ENCODE data around the gene VEPH1.

The VEPH1 gene

GRCh38 chr3:157318639-157319288 is 184.5 kb downstream of the VEPH1 start:
- H3K4me1 Mint-ChIP-seq: peaks cover 25% of the 10 kb centered on the region
- TF ChIP-seq CTCF (IDR thresholded peaks at IDR 0.05; ENCODE audit: unreplicated experiment in 3 of 3): no peak
- no peaks in the 10 kb centered on the region for H3K36me3 Mint-ChIP-seq (ENCODE audit: low read depth)
- no peak overlapping the region for H3K4me3 Mint-ChIP-seq
- peak overlapping the region; percentile 17 to 82 (median 30) for H3K27ac Mint-ChIP-seq
- no peaks in the 10 kb centered on the region for H3K27me3 Mint-ChIP-seq (ENCODE audit: low read depth)
- H3K9me3 Mint-ChIP-seq: no peaks in the 10 kb centered on the region

GRCh38 chr3:157317895-157318294 is 185.3 kb downstream of the VEPH1 start:
- Mint-ChIP-seq H3K36me3 (ENCODE audit: low read depth) (no peaks in the 10 kb centered on the region), H3K4me3 (no peak overlapping the region), H3K4me1 (peaks cover 25% of the 10 kb centered on the region), H3K27ac (peak overlapping the region in 1 of 3 experiments; percentile 82), H3K9me3 (no peaks in the 10 kb centered on the region), H3K27me3 (ENCODE audit: low read depth) (no peaks in the 10 kb centered on the region)
- TF ChIP-seq CTCF (IDR thresholded peaks at IDR 0.05; ENCODE audit: unreplicated experiment in 3 of 3): no peak

DNA sequence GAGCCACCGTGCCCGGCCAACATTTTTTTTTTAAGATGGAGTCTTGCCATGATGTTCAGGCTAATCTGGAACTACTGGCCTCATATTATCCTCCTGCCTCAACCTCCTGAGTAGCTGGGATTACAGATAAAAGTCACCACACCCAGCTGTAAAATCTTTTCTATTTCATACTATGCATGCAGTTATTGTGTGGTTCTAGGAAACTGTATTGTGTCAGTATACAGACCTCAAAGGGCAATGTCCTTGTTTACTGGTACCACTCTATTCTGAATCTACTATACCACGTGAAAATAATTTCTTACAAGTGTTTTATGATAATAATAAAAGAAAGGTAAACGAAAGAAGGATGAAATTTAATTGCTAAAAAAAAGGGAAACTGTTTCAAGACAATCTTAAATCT is 190.0 kb downstream of the VEPH1 start:
- H3K27ac Mint-ChIP-seq: no peak overlapping the region
- no peak for TF ChIP-seq CTCF (IDR thresholded peaks at IDR 0.05; ENCODE audit: unreplicated experiment in 3 of 3)
- H3K4me3 Mint-ChIP-seq: no peak overlapping the region
- no peaks in the 10 kb centered on the region for H3K4me1 Mint-ChIP-seq
- H3K27me3 Mint-ChIP-seq (ENCODE audit: low read depth): no peaks in the 10 kb centered on the region
- H3K9me3 Mint-ChIP-seq: no peaks in the 10 kb centered on the region
- no peaks in the 10 kb centered on the region for H3K36me3 Mint-ChIP-seq (ENCODE audit: low read depth)

- Mint-ChIP-seq H3K9me3 (no peaks in the 10 kb centered on the region), H3K4me1 (no peaks in the 10 kb centered on the region), H3K27ac (peak overlapping the region in 1 of 3 experiments; percentile 18), H3K4me3 (no peak overlapping the region), H3K36me3 (ENCODE audit: low read depth) (no peaks in the 10 kb centered on the region), H3K27me3 (ENCODE audit: low read depth) (no peaks in the 10 kb centered on the region)
- no peak for TF ChIP-seq CTCF (IDR thresholded peaks at IDR 0.05; ENCODE audit: unreplicated experiment in 3 of 3)
Observed at GRCh38 chr3:157312376-157312745, 190.9 kb downstream of the VEPH1 start.

DNA sequence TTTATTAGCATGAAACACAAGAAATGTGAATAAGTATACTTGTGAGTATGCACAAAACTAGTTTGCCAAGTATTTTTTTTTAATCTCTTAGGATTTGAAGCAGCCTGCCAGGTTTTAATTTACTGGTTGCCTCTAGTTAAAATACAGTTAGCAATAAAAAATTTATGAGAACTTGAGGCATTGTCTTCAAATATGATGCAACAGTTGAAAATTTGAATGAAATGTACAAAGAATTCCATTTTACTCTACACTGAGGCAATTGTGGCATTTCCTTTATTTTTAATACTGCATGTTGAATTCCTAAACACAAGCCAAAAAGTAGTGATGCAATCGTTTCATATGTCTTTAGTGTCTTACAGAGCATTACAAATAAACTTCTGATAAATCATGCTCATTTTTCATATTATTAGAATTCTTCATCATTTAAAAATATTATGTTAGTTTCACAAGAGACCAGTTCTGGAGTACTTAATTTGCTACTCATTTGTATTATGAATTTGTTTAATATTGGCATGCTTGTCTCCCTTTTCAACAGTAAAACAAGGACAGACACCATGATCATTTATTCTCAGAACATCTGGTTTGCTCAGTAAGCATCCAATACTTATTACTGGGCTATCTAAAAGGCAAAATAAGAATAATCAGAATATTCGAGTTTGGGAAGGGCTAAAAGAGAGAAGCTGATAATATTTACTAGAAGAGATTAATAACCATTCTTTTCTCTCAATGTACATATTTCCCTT is 191.4 kb downstream of the VEPH1 start:
- Mint-ChIP-seq H3K27ac (peak overlapping the region in 1 of 3 experiments; percentile 18), H3K4me1 (no peaks in the 10 kb centered on the region), H3K36me3 (ENCODE audit: low read depth) (no peaks in the 10 kb centered on the region), H3K27me3 (ENCODE audit: low read depth) (no peaks in the 10 kb centered on the region), H3K4me3 (no peak overlapping the region), H3K9me3 (no peaks in the 10 kb centered on the region)
- no peak for TF ChIP-seq CTCF (IDR thresholded peaks at IDR 0.05; ENCODE audit: unreplicated experiment in 3 of 3)

Data from nephron (organoid).